Gastroesophageal sphincter (tissue), 4 donors: Measurements from ENCODE around the gene DCTN5. TPM values are rescaled to one million over a fixed set of nuclear protein-coding genes. Genes with fewer than 3 reads are reported as not detected.

Source experiments
- ATAC-seq: fragments of 150-250 bp; one replicate; pipeline ENCODE4 v1.9.1; 2016; ENCODE audit warnings: mild to moderate bottlenecking, moderate library complexity
- H3K27ac ChIP-seq, 4 donors: fragments of 200-600 bp; sonication (generic) in 3 of 4; 1 replicate in 3 of 4; 2 replicates in 1 of 4; pipeline ENCODE4 v1.5.1; 2016 to 2019
- H3K27me3 ChIP-seq: fragments of 200-600 bp; sonication (generic); one replicate; pipeline ENCODE4 v1.5.1; 2019
- H3K36me3 ChIP-seq, 2 donors: fragments of 200-600 bp; sonication (generic); one replicate each; pipeline ENCODE4 v1.5.1; 2019; ENCODE audit warnings: control low read depth in 1 of 2
- H3K4me1 ChIP-seq, 3 donors: fragments of 200-600 bp; sonication (generic); 1 replicate in 2 of 3; 2 replicates in 1 of 3; pipeline ENCODE4 v1.5.1; 2016 to 2019; ENCODE audit warnings: control low read depth in 2 of 3
- H3K4me3 ChIP-seq, 2 donors: fragments of 200-600 bp; sonication (generic); one replicate each; pipeline ENCODE4 v1.5.1; 2019; ENCODE audit warnings: mild to moderate bottlenecking in 1 of 2, moderate library complexity in 1 of 2
- H3K9me3 ChIP-seq, 3 donors: fragments of 200-600 bp; sonication (generic); one replicate each; pipeline ENCODE4 v1.5.1; 2017 to 2019; ENCODE audit warnings: control low read depth in 2 of 3
- CTCF ChIP-seq, 4 experiments: fragments of 200-600 bp in 2 of 4; fragments of 450-650 bp in 2 of 4; sonication (generic) in 1 of 4; IDR thresholded peaks; one replicate each; pipeline ENCODE4 v1.5.1; 2017 to 2019; ENCODE audit warnings: antibody characterized with exemption in 4 of 4, mild to moderate bottlenecking in 2 of 4, moderate library complexity in 2 of 4
- EP300 ChIP-seq: sonication (generic); formaldehyde crosslinking; IDR thresholded peaks from one replicate; pipeline ENCODE4 v1.6.1; 2017; ENCODE audit warnings: antibody characterized with exemption, mild to moderate bottlenecking
- POLR2A ChIP-seq, 2 donors: fragments of 450-650 bp; IDR thresholded peaks; one replicate each; pipeline ENCODE4 v1.6.1; 2017; ENCODE audit warnings: antibody characterized with exemption in 2 of 2, mild to moderate bottlenecking in 2 of 2, moderate library complexity in 1 of 2
- POLR2AphosphoS5 ChIP-seq: sonication (generic); formaldehyde crosslinking; IDR thresholded peaks from one replicate; pipeline ENCODE4 v1.6.1; 2017; ENCODE audit warnings: antibody characterized with exemption
- WGBS, 2 donors: methylation state at CpG; one replicate each; pipeline ENCODE4 v1.1.5; 2018; ENCODE audit warnings: low coverage in 1 of 2; 5-methylcytosine and 5-hydroxymethylcytosine counted together
- total RNA-seq, 4 donors: library from RNA; depleted of rRNA; stranded (reverse); fragments of >200 nt; gene quantifications; one replicate each; pipeline ENCODE4 v1.1.0, GENCODE V29; 2016

DCTN5 gene
- 10 to 100 TPM; 39.4 to 76.1 (median 57.6) TPM for total RNA-seq

GRCh38 chr16:23640931-23641765 lies at the start of gene DCTN5, which contains the start of gene PALB2:
DCTN5 (plus strand) TSS chr16:23641466; CDS start chr16:23641543, 77 bp downstream.
PALB2 (minus strand) TSS chr16:23641310; CDS start chr16:23641157, 153 bp downstream.
- Histone ChIP-seq H3K27me3 (no peaks in the 10 kb centered on the region), H3K4me1 (peaks cover 0 to 49% (median 15%) of the 10 kb centered on the region in 3 donors), H3K36me3 (peaks cover 0 to 53% of the 10 kb centered on the region in 2 donors), H3K27ac (peak within 1 kb of the TSS; percentile 43 to 86 (median 83)), H3K4me3 (peak within 1 kb of the TSS; percentile 55 to 95), H3K9me3 (no peaks in the 10 kb centered on the region)
- WGBS, 2 donors = 0% methylated on average over 6 to 12 of the region's 64 CpGs
- ATAC-seq = peak; percentile 100
- TF ChIP-seq POLR2AphosphoS5 (no peak), CTCF (IDR thresholded peaks at IDR 0.05) (peak in 1 of 4 experiments; percentile 24), EP300 (no peak), POLR2A (IDR thresholded peaks at IDR 0.05) (peak; percentile 44 to 58)

GRCh38 chr16:23594186-23594585 lies 47.1 kb upstream of the DCTN5 start:
- Histone ChIP-seq H3K27me3 (no peaks in the 10 kb centered on the region), H3K4me3 (no peak overlapping the region), H3K27ac (no peak overlapping the region), H3K9me3 (no peaks in the 10 kb centered on the region), H3K4me1 (peaks cover 4 to 43% (median 14%) of the 10 kb centered on the region in 3 donors), H3K36me3 (peaks cover 0 to 52% of the 10 kb centered on the region in 2 donors)
- 88 to 94% methylated on average over 6 to 10 of the region's 12 CpGs for WGBS, 2 donors
- no peak for TF ChIP-seq POLR2A (IDR thresholded peaks at IDR 0.05)
- no peak for TF ChIP-seq POLR2AphosphoS5
- no peak for TF ChIP-seq EP300
- no peak for TF ChIP-seq CTCF (IDR thresholded peaks at IDR 0.05)
- no peak for ATAC-seq

GRCh38 chr16:23595246-23595950 lies 45.9 kb upstream of the DCTN5 start:
- WGBS, 2 donors = 7 to 8% methylated on average over 5 to 17 of the region's 34 CpGs
- Histone ChIP-seq H3K9me3 (no peaks in the 10 kb centered on the region), H3K4me1 (peaks cover 4 to 43% (median 14%) of the 10 kb centered on the region in 3 donors), H3K36me3 (peaks cover 0 to 41% of the 10 kb centered on the region in 2 donors), H3K27me3 (no peaks in the 10 kb centered on the region), H3K27ac (peak overlapping the region; percentile 51 to 88 (median 85)), H3K4me3 (peak overlapping the region; percentile 85 to 99)
- ATAC-seq = peak; percentile 3
- TF ChIP-seq POLR2AphosphoS5 = no peak
- no peak for TF ChIP-seq EP300
- no peak for TF ChIP-seq CTCF (IDR thresholded peaks at IDR 0.05)
- no peak for TF ChIP-seq POLR2A (IDR thresholded peaks at IDR 0.05)

GRCh38 chr16:23595951-23596720 lies 45.1 kb upstream of the DCTN5 start, which contains the start of gene NDUFAB1:
NDUFAB1 (minus strand) TSS chr16:23596316; CDS start chr16:23596290, 26 bp downstream.
- 7 to 16% methylated on average over 7 to 13 of the region's 67 CpGs for WGBS, 2 donors
- H3K27me3 ChIP-seq = no peaks in the 10 kb centered on the region
- peak; percentile 99 for ATAC-seq
- H3K9me3 ChIP-seq = no peaks in the 10 kb centered on the region
- peaks cover 0 to 41% of the 10 kb centered on the region in 2 donors for H3K36me3 ChIP-seq
- peak within 1 kb of the TSS; percentile 51 to 88 (median 85) for H3K27ac ChIP-seq
- TF ChIP-seq CTCF (IDR thresholded peaks at IDR 0.05) (peak; percentile 97 to 100 (median 98)), POLR2A (IDR thresholded peaks at IDR 0.05) (peak in 1 of 2 donors; percentile 25), POLR2AphosphoS5 (no peak)
- peaks cover 4 to 43% (median 14%) of the 10 kb centered on the region in 3 donors for H3K4me1 ChIP-seq
- peak within 1 kb of the TSS; percentile 85 to 99 for H3K4me3 ChIP-seq
